22Rv1 (cell line): ENCODE data around the gene SRR.

Experiments
- ZFX ChIP-seq: fragments of 450-650 bp; IDR thresholded peaks from 2 replicates; pipeline ENCODE4 v1.6.1; 2017; ENCODE audit warnings: antibody characterized with exemption, borderline replicate concordance
- TF ChIP-seq, protein P1 (sequence below): fragments of 450-650 bp; IDR thresholded peaks from 2 replicates; pipeline ENCODE4 v1.5.1; 2017; ENCODE audit warnings: mild to moderate bottlenecking

DNA sequence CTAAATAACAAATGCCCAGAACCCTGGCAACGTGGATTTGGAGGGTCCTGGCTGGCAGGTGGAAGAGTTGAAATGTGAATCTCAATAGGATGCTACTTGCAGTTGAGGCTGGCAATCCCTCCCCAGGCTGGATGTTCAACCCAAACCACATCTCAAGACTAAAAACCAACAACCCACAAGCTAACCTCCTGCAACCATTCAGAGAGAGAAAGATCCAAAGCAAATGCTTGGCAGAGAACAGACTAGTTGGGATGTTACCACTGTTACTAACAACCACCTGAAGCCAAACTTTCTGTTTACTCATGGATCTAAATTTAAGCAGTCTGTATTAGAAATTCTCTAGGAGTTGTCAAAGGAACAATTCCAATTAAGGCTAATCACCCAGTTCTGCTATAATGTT lies 28.0 kb upstream of the SRR start:
- TF ChIP-seq, protein P1, sequence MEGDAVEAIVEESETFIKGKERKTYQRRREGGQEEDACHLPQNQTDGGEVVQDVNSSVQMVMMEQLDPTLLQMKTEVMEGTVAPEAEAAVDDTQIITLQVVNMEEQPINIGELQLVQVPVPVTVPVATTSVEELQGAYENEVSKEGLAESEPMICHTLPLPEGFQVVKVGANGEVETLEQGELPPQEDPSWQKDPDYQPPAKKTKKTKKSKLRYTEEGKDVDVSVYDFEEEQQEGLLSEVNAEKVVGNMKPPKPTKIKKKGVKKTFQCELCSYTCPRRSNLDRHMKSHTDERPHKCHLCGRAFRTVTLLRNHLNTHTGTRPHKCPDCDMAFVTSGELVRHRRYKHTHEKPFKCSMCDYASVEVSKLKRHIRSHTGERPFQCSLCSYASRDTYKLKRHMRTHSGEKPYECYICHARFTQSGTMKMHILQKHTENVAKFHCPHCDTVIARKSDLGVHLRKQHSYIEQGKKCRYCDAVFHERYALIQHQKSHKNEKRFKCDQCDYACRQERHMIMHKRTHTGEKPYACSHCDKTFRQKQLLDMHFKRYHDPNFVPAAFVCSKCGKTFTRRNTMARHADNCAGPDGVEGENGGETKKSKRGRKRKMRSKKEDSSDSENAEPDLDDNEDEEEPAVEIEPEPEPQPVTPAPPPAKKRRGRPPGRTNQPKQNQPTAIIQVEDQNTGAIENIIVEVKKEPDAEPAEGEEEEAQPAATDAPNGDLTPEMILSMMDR, result no peak
- TF ChIP-seq ZFX, result no peak
